Left forelimb (tissue), 1 donor: ENCODE measurements around the gene NCLN.
"Not testable (repeated sequence)": the region's sequence is repeated elsewhere in the genome, so short reads cannot be mapped to it uniquely, and the experiment has no call there.

Experiments
- DNase-seq: peaks from one replicate; pipeline ENCODE4 v3.0.0-alpha.2; 2018; ENCODE audit warnings: low spot score

NCLN gene

GRCh38 chr19:3225169-3225485 lies 39.4 kb downstream of the NCLN start:
- no peak for DNase-seq

GRCh38 chr19:3225677-3226093 lies 40.0 kb downstream of the NCLN start:
- no peak for DNase-seq

- no peak for DNase-seq
Observed at GRCh38 chr19:3227054-3227626, 41.4 kb downstream of the NCLN start.

GRCh38 chr19:3229346-3229743 lies 43.6 kb downstream of the NCLN start:
- no peak for DNase-seq

GRCh38 chr19:3229888-3230496 lies 44.3 kb downstream of the NCLN start:
- no peak for DNase-seq

- no peak for DNase-seq
Observed at GRCh38 chr19:3231288-3231687, 45.6 kb downstream of the NCLN start.

GRCh38 chr19:3233116-3233515 lies 47.4 kb downstream of the NCLN start:
- DNase-seq, result no peak

- no peak for DNase-seq
Observed at GRCh38 chr19:3233831-3234230, 48.1 kb downstream of the NCLN start.

- no peak for DNase-seq
Observed at GRCh38 chr19:3234800-3235199, 49.1 kb downstream of the NCLN start.

- DNase-seq, result not testable (repeated sequence)
Observed at GRCh38 chr19:3235604-3236003, 49.9 kb downstream of the NCLN start.

GRCh38 chr19:3236272-3236671 lies 50.5 kb downstream of the NCLN start:
- no peak for DNase-seq

GRCh38 chr19:3238066-3238561 lies 52.4 kb downstream of the NCLN start:
- no peak for DNase-seq

- no peak for DNase-seq
Observed at GRCh38 chr19:3239367-3239766, 53.6 kb downstream of the NCLN start.

- DNase-seq, result no peak
Observed at GRCh38 chr19:3243819-3244700, 58.3 kb downstream of the NCLN start.

GRCh38 chr19:3245050-3245449 lies 59.3 kb downstream of the NCLN start:
- DNase-seq, result no peak

- DNase-seq, result no peak
Observed at GRCh38 chr19:3248728-3249326, 63.1 kb downstream of the NCLN start.

- no peak for DNase-seq
Observed at GRCh38 chr19:3249408-3249807, 63.7 kb downstream of the NCLN start.

- DNase-seq, result no peak
Observed at GRCh38 chr19:3250675-3251074, 64.9 kb downstream of the NCLN start.

GRCh38 chr19:3251229-3251628 lies 65.5 kb downstream of the NCLN start:
- DNase-seq, result no peak

- DNase-seq, result no peak
Observed at GRCh38 chr19:3252650-3253049, 66.9 kb downstream of the NCLN start.

GRCh38 chr19:3253270-3253669 lies 67.5 kb downstream of the NCLN start:
- DNase-seq, result no peak

- no peak for DNase-seq
Observed at GRCh38 chr19:3254520-3254919, 68.8 kb downstream of the NCLN start.

GRCh38 chr19:3257071-3257470 lies 71.3 kb downstream of the NCLN start:
- DNase-seq, result no peak
